Measurements from ENCODE around the gene SLC20A1.
"Not testable (repeated sequence)": the region's sequence is repeated elsewhere in the genome, so short reads cannot be mapped to it uniquely, and the experiment has no call there.

DNA sequence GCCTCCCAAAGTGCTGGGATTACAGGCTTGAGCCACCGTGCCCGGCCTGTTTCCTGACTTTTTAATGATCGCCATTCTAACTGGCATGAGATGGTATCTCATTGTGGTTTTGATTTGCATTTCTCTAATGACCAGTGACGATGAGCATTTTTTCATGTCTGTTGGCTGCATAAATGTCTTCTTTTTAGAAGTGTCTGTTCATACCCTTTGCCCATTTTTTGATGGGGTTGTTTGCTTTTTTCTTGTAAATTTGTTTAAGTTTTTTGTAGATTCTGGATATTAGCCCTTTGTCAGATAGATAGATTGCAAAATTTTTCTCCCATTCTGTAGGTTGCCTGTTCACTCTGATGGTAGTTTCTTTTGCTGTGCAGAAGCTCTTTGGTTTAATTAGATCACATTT, 36.4 kb upstream of the SLC20A1 start:
- TF ChIP-seq POLR2A, POLR2AphosphoS5 (IDR thresholded peaks at IDR 0.05): not testable (repeated sequence)
- TF ChIP-seq, protein P1, sequence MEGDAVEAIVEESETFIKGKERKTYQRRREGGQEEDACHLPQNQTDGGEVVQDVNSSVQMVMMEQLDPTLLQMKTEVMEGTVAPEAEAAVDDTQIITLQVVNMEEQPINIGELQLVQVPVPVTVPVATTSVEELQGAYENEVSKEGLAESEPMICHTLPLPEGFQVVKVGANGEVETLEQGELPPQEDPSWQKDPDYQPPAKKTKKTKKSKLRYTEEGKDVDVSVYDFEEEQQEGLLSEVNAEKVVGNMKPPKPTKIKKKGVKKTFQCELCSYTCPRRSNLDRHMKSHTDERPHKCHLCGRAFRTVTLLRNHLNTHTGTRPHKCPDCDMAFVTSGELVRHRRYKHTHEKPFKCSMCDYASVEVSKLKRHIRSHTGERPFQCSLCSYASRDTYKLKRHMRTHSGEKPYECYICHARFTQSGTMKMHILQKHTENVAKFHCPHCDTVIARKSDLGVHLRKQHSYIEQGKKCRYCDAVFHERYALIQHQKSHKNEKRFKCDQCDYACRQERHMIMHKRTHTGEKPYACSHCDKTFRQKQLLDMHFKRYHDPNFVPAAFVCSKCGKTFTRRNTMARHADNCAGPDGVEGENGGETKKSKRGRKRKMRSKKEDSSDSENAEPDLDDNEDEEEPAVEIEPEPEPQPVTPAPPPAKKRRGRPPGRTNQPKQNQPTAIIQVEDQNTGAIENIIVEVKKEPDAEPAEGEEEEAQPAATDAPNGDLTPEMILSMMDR (IDR thresholded peaks at IDR 0.05): not testable (repeated sequence)

Measured in prostate gland (tissue), 2 donors.